ENCODE results near the gene NEIL3.
"Not testable (repeated sequence)": the region's sequence is repeated elsewhere in the genome, so short reads cannot be mapped to it uniquely, and the experiment has no call there.

Gene NEIL3

DNA sequence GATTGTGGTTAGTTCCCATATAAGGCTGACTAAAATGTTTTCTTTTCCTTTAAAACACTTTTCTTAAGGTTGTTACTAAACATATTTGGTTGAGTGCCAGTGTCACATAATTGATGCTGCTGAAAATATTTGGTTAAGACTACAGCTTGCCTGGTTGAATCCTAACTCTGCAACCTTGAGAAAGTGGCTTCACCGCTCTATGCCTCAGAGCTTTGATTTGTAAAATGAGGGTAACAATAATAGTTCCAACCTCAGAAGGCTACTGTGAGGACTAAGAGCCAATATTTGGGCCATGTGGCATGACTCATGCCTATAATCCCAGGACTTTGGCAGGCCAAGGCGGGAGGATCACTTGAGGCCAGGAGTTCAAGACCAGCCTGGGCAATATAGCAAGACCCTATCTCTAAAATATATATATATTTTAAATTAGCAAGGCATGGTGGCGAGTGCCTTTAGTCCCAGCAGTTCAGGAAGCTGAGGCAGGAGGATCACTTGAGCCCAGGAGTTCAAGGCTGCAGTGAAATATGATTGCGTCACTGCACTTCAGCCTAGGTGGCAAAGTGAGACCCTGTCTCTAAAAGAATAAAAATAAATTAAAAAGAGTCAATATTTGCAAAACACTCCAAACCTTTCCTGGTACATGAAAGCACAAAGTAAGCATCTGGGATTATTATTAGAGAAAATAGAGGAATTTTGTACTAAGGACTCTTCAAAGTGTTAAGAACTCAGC lies 7.1 kb upstream of the NEIL3 start:
- DNase-seq = no peak

GRCh38 chr4:177304094-177304493 lies 5.6 kb upstream of the NEIL3 start:
- DNase-seq = no peak

DNA sequence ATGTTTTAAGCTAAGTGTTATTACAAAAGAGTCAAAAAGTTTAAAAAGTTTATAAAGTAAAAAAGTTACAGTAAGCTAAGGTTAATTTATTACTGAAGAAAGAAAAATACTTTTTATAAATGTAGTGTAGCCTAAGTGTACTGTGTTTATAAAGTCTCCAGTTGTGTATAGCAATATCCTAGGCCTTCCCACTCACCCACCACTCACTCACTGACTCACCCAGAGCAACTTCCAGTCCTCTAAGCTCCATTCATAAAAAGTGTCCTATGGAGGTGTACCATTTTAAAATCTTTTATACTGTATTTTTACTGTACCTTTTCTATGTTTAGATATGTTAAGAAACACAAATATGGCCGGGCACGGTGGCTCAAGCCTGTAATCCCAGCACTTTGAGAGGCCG lies 4.8 kb upstream of the NEIL3 start:
- not testable (repeated sequence) for DNase-seq

- DNase-seq = no peak
Observed at GRCh38 chr4:177308125-177308524, 1.5 kb upstream of the NEIL3 start.

DNA sequence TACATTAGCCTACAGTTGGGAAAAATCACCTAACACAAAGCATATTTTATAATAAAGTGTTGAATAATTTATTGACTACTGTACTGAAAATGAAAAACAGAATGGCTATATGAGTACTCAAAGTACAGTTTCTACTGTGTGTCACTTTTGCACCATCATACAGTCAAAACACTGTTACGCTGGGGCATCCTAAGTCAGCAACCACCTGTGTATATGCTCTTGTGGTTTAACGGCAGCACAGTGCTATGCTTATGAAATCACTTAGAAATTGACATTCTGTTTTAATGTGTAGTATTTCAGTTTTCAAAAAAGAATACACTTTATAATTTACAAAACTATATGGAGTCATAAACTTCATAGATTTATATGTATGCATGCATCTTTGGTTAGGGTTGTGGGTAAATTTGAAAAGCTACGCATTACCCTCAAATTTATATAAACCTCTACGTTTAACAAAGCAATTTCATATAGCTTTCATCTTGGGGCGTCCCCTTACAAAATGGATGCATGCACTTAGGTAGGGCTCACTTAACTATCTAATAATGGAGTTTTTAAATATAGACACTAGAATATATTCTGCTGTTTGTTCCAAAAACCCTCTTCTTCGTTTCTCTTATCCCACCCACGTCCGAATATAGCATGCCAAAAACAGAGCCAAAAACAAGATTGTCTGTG lies 690 bp upstream of the NEIL3 start:
- DNase-seq = no peak

DNA sequence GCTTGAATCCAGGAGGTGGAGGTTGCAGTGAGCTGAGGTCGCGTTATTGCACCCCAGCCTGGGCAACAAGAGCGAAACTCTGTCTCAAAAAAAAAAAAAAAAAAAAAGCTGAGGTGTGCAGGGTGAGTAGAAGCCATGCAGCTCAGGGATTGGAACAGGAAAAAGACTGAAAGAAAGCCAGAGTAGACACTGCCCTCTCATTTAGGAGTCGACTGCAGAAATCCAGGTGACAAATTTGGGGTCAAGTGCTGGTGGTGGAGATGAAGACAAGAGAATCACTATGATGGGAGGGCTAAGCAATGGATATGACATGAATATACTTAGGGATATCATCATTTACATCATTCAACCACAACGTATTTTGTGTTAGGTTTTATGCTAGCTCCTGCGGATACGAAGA lies 1.9 kb downstream of the NEIL3 start:
- DNase-seq = no peak

- DNase-seq = no peak
Observed at GRCh38 chr4:177313263-177313662, 3.6 kb downstream of the NEIL3 start.

GRCh38 chr4:177315767-177316464 lies 6.2 kb downstream of the NEIL3 start:
- no peak for DNase-seq

DNA sequence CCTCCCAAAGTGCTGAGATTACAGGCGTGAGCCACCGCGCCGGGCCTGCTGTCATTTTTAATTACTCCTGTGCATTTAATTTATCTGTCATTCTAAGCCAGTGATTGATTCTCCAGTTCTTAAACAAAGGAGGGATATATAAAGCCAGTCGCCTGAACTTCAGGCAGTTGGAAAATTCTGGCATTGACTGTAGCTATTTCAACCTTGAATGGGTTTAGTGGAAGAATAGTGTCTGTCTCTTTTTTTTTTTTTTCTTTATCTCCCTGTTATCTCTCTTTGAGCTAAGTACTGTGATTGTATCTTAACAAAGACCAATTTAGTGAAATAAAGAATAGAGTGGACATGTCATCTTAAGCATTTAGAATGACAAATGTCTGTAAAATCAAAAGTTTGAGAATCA lies 11.0 kb downstream of the NEIL3 start:
- no peak for DNase-seq

- no peak for DNase-seq
Observed at GRCh38 chr4:177321647-177322046, 12.0 kb downstream of the NEIL3 start.

- no peak for DNase-seq
Observed at GRCh38 chr4:177322266-177322665, 12.6 kb downstream of the NEIL3 start.

- no peak for DNase-seq
Observed at GRCh38 chr4:177322881-177323280, 13.2 kb downstream of the NEIL3 start.

DNA sequence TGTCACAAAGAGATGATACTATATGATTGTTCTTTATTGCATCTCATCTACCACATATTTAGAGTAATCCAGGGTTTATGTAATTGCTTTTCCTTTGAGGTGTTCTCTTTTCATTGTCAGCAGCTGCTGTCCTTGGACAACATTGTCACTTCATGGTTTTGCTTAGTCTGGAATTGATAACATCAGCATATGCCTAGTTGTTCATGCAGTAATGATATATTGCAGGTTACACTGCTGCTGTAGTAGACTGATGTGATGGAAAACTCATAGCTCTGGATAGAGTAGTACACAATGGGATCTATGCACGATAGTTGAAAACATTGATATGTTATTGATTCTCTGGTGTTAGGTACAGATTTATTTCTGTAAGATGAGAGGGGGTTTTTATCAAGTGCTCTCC lies 13.7 kb downstream of the NEIL3 start:
- DNase-seq = no peak

DNA sequence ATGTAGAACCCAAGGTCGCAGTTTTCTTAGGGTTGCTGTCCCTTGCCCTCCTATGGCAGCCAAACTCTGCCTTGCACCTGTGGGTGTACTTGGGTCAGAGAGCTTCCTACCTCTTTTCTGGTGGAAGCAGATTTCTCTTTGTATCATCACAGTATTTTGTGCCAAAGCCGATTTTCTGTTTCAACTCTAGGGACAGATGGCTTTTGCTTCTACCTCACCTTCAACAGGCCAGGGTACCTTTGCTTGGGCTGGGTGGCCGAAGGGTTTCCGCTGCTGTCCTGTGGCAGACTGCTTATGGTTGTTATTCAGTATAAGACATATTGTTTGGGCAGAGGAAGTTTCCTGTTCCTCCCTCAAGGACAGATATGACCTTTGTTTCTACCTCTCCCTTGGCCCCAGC lies 22.4 kb downstream of the NEIL3 start:
- no peak for DNase-seq

- no peak for DNase-seq
Observed at GRCh38 chr4:177339477-177340374, 30.1 kb downstream of the NEIL3 start.

- no peak for DNase-seq
Observed at GRCh38 chr4:177348348-177348747, 38.7 kb downstream of the NEIL3 start.

DNA sequence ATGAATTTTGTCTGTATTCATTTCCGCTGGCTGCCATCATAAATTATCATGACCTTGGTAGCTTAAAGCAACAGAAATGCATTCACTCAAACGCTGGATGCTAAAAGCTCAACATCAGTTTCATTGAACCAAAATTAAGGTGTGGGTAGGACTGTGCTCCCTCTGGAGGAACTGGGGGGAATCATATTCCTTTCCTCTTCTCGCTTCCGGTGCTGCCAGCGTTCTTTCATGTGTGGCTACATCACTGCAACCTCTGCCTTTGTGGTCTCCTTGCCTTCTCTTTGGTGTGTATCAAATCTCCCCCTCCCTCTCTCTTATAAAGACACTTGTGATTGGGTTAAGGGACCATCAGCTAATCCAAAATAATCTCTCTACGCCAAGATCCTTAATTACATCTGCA lies 39.5 kb downstream of the NEIL3 start:
- DNase-seq = no peak

- no peak for DNase-seq
Observed at GRCh38 chr4:177351622-177352244, 42.1 kb downstream of the NEIL3 start.

GRCh38 chr4:177356206-177356605 lies 46.5 kb downstream of the NEIL3 start:
- no peak for DNase-seq

- no peak for DNase-seq
Observed at GRCh38 chr4:177356921-177357320, 47.2 kb downstream of the NEIL3 start.

- DNase-seq = no peak
Observed at GRCh38 chr4:177367336-177367735, 57.7 kb downstream of the NEIL3 start.

DNA sequence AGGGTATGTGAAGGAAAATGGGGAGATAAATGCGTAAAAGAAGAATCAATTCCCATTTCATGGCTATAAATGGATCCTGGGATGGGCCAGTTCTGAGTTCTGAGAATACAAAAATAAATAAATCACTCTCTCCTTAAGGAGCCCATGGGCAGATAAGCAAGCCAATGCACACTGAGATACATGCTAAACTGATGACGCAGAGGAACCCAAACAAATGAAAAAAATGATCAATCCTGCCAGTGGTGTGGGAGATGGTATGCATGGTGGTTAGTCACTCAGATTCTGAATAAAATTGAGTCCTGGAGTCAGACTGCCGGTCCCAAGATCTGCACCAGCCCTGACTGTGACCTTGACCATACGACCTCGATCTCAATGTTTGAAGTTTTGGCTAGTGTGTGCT lies 59.7 kb downstream of the NEIL3 start:
- no peak for DNase-seq

- no peak for DNase-seq
Observed at GRCh38 chr4:177371461-177371860, 61.8 kb downstream of the NEIL3 start.
